EH (cell line): ENCODE results near the gene RADIL.
"Not testable (repeated sequence)": the region's sequence is repeated elsewhere in the genome, so short reads cannot be mapped to it uniquely, and the experiment has no call there.

Source experiments
- DNase-seq: peaks from one replicate; pipeline ENCODE4 v3.0.0-alpha.2; 2015; ENCODE audit warnings: low read depth

The RADIL gene

DNA sequence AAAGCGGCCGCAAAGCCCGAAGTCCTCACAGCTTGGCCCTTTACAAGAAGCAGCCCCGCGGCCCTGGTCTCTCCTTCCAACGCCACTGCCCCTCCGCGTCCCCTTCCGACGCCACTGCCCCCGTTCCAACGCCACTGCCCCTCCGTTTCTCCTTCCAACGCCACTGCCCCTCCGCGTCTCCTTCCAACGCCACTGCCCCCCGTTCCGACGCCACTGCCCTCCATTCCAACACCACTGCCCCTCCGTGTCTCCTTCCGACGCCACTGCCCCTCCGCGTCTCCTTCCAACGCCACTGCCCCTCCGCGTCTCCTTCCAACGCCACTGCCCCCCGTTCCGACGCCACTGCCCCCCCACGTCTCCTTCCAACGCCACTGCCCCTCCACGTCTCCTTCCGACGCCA, 75.0 kb downstream of the RADIL start:
- DNase-seq, result no peak

DNA sequence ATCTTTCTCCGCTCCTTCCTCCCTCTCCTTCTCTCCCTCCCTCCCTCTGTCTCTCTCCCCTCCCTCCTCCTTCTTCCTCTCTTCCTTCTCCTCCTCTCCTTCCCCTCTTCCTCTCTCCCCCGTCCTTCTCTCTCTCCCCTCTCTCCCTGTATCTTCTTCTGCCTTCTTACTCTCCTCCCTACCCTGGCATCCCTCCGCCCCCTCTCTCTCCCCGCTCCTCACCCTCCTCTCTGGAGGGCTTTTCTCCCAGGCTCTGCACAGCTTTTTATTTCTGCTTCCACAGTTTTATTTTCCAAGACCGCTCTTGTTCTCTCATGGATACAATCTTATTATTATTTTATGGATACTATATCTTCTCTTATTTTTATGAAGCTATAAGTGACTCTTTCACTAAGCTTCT, 75.5 kb downstream of the RADIL start:
- no peak for DNase-seq

DNA sequence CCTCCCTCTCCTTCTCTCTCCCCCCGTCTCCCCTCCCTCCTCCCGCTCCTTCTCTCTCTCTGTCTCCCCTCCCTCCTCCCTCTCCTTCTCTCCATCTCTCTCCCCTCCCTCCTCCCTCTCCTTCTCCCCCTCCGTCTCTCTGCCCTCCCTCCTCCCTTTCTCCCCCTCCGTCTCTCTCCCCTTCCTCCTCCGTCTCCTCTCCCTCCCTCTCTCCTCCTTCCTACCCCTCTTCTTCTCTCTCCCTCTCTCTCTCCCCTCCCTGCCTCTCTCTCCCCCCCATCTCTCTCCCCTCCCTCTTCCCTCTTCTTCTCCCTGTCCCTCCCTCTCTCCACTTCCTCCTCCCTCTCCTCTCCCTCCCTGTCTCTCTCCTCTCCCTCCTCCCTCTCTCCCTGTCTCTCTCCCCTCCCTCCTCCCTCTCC, 75.9 kb downstream of the RADIL start:
- DNase-seq, result no peak

DNA sequence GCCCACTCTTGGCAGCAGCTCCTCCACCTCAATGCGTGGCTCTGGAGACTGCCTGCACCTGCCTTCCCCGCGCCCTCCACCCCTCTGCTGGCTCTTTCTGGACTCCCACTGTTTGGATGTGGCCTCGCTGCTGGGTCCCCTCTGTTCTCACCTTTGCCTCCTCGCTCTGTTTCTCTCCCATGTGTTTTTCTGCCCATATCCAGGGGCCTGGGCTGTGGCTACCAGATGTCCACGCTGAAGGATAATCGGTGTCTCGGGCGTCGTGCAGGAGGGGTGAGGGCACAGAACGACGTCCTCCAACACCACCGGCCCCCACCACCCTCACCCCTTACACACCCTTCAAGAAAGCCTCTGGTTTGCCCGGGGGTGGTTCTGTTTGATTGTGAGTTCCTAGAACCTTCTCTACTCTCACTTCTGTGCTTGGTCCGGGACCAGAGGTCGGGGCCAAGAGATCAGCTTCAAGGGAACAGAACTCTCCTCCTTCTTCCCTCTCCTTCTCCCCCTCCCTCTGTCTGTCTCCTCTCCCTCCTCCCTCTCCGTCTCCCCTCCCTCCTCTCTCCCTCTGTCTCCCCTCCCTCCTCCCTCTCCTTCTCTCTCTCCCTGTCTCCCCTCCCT, 76.4 kb downstream of the RADIL start:
- DNase-seq, result no peak

DNA sequence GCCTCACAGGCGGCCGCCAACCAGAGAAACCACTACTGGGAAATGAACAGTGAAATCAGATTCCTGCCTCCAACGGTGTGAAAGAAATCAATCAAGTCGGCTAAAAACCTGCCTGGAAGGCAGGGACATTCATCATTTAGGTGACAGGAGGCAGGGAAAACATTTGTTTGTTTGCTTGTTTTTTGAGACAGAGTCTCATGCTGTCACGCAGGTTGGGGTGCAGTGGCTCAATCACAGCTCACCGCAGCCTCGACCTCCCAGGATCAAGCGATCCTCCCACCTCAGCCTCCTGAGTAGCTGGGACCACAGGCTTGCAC, 77.6 kb downstream of the RADIL start:
- DNase-seq, result no peak

DNA sequence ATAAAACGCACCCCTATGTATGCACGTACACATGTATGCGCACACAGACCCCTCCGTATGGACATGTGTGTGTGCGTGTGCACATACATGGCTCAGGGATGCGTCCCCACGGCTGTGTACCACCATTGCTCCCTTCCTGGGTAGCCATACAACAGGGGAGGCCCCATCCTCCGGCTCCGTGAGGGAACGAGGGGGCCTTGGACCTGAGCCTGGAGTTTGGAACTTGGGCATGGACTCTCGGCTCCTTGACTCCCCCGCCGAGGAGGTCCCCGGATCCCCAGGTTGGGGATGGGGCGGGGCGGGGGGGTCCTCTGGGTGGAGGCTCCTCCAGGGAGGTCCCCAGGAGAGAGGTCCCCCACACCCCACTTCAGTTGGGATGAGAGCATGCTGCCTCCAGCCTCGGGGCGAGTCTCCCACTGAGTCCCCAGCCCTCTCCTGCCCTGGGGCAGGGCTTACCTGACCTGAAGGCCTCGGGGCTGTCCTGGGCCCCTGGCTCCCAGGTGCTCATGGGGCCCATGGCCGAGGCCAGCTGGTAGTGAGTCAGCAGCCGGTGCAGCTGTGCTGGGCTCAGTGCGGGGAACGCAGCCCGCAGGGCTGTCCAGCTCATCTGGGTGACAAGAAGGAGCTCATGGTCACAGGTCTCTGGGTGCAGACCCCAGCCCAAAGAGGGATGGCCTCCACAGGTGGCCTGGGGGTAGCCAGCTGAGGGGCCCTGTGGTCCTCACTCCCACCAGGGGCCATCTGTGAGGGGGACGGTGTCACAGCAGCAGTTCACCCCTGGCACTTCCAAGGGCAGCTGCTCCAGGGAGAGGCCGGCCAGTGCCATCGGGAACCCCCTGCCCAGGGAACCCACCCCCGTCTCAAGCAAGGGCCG, 78.2 kb downstream of the RADIL start:
- no peak for DNase-seq

DNA sequence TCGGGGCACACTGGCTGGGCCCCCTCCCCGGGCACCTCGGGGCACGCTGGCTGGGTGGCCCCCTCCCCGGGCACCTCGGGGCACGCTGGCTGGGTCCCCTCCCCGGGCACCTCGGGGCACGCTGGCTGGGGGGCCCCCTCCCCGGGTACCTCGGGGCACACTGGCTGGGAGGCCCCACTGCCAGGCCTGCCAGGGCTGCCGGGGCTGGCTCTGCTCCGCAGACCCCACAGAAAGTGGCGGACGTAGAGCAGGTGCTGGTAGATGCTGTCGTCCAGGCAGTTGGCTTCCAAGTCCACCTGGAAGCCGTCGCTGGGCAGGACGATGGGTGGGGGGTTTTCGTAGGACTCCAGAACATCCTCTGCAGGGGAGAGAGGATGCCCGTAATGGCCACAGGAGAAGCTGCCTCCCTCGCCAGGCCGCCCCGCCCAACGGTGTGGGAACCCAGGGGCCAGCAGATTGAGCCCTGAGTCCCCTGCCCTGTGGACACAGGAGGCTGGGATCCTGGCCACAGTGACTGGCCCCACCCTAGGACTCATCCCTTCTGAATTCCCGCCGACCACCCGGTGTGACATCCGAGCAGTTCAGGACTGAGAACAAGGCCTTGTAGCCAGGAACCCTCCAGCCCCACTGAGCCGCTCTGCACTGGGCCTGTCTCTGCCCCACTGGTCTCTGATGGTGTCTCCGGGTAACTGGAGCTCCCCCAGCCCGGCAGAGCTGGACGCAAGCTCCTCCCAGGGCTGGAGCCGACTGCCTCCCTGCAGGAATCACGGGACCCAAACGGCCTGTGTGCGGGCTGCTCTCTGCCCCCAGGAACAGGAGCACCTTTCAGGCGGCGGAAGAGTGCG, 79.9 kb downstream of the RADIL start:
- no peak for DNase-seq

DNA sequence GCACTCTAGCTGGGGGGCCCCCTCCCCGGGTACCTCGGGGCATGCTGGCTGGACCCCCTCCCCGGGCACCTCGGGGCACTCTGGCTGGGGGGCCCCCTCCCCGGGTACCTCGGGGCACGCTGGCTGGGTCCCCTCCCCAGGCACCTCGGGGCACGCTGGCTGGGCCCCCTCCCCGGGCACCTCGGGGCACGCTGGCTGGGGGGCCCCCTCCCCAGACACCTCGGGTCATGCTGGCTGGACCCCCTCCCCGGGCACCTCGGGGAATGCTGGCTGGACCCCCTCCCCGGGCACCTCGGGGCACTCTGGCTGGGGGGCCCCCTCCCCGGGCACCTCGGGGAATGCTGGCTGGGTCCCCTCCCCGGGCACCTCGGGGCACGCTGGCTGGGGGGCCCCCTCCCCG, 80.9 kb downstream of the RADIL start:
- not testable (repeated sequence) for DNase-seq

DNA sequence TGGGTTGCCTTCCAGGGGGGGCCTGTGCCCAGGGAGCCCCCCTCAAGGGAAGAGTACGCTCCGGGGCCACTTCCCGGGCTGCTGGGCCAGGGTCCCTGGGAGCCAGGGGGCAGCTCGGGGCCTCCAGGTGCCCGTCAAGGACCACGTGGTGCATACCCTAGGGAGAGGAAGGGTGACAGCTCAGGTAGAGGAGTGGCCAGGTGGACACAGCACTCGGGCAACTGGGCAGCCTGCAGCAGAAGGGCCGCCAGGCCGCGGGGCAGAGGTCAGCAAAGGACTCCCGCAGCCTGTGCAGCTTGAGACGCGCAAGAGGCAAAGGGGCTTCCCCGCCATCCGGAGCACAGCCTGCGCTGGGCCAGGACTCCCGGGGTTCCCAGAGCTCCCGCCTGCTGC, 81.7 kb downstream of the RADIL start:
- DNase-seq, result no peak

DNA sequence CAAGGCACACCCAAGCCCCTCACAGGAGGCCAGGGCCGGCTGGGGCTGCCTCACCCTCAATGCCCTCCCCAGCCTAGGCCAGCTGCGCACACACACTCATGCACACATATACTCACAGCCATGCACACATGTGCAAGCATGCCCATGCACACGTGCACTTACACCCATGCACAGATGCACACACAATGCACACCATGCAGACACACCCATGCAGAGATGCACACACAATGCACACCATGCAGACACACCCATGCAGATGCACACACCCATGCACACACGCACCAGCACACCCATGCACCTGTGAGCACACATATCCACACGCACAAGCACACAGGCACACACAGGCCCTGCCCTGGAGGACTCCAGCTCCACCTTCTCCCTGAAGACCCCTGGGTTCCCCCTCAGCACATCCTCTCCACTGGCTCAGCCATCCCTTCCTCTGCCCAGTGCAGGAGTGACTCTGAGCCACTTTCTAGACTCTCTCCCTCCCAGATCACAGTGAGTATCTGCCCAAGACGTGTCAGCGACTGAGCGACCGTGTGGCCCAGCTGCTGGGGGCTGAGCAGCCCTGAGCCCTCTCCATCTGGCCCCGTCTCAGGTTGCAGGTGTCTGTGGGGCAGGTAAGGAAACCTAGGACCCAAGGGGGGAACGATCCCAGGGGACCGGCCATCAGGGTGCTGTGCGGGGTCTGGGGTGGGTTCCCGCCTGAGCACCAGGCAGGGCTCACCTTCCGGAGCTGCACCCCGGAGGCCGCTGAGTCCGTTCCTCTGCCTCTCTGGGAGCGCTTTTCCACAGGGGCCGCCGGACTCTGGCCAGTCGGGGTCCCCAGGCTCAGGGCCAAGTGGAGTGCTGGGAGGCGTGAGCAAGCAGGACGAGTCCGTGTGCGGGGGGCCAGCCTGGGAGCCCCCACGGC, 82.3 kb downstream of the RADIL start:
- DNase-seq, result no peak

DNA sequence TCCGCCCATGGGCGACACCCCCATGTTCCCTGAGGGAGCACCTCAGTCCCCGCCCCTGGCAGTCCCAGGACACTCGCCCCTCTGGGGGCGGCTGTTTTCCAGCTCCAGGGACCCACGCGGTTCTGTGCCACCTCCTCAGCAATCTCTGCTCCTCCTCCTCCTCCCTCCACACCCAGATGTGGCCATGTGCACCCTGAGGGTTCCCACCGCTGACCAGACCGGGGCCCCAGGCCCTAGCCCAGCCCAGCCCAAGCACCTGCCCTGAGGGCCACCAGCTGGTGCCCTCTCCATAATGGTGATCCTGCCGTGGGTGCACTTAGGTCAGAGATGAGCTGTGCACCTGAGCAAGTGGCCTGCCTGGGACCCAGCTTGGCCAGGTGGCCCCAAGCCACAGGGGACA, 83.0 kb downstream of the RADIL start:
- no peak for DNase-seq

DNA sequence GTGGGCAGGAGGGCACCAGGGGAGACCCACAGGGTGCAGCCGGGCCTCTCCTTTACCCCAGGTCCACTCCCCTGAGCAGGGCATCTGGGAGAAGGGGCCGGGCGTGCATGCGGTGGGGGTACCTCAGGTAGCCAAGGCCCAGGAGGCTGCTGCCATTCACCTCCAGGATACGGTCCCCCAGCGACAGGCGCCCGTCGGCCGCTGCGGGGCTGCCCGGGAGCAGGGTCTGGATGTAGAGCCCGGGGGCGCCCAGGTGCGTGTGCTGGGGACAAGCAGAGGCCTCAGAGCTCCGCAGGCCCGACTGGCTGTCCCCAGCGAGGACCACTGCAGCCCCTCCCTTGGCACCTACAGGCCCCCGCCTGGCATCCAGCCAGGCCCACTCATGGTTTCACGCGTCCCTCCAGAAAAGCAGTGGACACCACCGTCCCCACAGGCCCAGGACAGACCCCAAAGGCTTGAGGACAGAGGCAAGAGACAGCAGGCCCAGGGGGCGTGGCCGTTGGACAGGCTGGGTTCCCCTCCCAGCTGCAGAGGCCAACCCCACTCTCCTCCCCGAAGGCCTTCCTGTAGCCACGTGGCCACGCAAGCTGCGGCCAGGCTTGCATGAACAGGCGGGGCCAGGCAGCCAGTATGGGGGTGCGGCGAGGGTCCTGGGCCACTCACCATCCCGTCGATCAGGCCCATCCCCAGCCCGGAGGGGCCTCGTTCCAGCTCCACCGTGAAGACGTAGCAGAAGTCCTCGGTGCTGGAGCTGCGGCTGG, 83.8 kb downstream of the RADIL start:
- DNase-seq, result peak; percentile 26

DNA sequence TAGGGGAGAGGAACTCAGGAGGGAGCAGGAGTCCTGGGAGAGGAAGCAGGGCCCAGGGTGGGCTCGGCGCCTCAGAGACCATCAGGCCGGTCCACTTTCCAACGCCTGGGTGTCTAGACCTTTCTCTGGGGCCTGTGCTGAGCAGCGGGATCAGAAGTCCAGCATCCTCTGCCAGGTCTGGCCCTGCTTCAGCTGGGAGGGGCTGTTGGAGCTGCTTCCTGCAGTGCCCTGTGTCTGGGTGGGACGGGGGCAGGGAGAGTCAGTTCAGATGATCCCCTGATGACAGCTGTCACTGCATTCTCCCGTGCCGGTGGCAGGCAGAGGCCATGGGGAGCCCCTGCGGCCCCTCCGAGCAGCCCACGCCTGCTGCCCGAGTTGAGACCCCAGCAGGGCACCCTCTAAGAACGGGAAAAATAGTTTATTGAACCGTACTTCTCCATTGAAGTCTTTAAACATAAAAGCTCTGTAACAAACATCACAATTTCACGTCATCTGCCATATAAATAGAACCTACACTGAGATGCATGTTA, 84.7 kb downstream of the RADIL start:
- no peak for DNase-seq

DNA sequence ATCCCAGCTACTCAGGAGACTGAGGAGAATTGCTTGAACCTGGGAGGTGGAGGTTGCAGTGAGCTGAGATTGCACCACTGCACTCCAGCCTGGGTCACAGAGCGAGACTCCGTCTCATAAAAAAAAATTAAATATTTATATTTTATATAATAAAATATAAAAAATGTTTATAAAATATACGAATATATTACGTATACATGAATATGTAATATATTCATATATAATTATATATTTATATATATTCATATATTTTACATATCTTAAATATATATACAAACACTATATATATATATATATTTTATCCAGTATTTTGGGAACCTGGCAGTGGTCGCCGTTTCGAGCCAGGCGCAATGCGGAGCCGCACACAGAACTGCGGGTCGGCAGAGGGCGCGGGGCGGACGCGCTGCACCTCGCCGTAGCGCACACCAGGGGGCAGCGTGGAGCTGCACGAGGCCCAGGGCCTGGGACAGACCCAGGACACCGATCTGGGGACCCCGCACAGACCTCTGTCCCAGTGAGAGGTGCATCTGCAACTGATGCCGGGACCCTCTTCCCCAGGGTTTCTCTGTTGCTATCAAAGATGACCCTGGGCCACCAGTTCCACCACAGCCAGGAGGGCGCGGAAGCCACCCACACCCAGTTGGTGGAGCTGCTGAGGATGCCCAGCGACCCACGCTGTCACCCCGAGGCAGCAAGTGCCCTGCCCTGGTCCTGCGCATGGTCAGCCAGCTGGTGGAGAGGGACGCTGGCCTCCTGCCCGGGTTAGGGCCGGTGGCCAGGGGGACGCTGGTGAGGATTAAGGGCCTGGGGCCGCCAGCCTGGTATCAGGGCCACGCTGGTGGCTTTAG, 85.4 kb downstream of the RADIL start:
- peak; percentile 41 for DNase-seq

DNA sequence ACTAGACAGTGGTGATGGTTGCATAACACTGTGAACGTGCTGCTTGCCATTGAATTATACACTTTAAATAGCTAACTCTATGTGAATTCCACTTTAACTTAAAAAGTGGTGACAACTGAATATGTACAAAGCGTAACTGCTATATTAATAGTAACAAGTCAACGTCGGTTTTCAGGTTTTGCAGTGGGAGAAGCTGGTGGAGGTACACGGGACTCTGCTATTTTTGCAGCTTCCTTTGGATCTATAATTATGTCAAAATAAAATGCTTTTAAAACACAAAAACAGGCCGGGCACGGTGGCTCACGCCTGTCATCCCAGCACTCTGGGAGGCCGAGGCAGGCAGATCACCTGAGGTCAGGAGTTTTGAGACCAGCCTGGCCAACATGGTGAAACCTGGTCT, 87.1 kb downstream of the RADIL start:
- no peak for DNase-seq

DNA sequence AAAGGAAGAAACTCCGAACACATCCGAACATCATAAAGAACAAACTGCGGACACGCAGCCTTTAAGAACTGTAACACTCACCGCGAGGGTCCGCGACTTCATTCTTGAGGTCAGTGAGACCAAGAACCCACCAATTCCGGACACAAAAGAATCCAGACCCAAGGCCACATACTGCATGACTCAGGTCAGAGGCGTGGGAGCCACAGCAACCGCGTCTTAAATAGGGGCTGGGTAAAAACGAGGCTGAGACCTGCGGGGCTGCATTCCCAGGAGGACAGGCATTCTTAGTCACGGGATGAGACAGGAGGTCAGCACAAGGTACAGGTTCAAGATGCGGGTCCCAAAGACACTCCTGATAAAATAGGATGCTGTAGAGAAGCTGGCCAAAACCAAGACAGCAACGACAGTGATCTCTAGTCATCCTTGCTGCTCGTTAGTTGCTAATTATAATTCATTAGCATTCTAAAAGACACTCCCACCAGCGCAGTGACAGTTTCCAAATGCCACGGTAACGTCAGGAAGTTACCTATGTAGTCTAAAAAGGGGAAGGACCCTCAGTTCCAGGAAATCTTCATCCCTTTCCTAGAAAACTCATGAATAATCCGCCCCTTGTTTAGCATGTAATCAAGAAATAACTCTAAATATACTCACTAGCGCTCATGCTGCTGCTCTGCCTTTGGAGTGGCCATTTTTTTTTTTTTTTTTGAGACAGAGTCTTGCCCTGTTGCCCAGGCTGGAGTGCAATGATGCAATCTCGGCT, 88.7 kb downstream of the RADIL start:
- DNase-seq, result peak; percentile 17

DNA sequence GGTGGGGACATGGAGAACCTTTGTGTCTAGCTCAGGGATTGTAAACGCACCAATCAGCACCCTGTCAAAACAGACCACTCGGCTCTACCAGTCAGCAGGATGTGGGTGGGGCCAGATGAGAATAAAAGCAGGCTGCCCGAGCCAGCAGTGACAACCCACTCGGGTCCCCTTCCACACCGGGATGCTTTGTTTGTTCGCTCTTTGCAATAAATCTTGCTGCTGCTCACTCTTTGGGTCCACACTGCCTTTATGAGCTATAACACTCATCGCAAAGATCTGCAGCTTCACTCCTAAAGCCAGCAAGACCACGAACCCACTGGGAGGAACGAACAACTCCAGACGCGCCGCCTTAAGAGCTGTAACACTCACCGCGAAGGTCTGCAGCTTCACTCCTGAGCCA, 89.3 kb downstream of the RADIL start:
- not testable (repeated sequence) for DNase-seq

DNA sequence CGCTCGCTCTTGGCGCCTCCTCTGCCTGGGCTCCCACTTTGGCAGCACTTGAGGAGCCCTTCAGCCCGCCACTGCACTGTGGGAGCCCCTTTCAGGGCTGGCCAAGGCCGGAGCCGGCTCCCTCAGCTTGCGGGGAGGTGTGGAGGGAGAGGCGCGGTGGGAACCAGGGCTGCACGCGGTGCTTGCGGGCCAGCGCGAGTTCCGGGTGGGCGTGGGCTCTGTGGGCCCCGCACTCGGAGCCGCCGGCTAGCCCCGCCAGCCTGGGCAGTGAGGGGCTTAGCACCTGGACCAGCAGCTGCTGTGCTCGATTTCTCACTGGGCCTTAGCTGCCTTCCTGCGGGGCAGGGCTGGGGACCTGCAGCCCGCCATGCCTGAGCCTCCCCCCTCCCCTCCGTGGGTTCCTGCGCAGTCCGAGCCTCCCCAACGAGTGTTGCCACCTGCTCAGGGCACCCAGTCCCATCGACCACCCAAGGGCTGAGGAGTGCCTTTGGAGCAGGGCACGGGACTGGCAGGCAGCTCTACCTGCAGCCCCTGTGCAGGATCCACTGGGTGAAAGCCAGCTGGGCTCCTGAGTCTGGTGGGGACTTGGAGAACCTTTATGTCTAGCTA, 90.0 kb downstream of the RADIL start:
- DNase-seq, result not testable (repeated sequence)
